ENCODE measurements around the gene CIDEB.

DNA sequence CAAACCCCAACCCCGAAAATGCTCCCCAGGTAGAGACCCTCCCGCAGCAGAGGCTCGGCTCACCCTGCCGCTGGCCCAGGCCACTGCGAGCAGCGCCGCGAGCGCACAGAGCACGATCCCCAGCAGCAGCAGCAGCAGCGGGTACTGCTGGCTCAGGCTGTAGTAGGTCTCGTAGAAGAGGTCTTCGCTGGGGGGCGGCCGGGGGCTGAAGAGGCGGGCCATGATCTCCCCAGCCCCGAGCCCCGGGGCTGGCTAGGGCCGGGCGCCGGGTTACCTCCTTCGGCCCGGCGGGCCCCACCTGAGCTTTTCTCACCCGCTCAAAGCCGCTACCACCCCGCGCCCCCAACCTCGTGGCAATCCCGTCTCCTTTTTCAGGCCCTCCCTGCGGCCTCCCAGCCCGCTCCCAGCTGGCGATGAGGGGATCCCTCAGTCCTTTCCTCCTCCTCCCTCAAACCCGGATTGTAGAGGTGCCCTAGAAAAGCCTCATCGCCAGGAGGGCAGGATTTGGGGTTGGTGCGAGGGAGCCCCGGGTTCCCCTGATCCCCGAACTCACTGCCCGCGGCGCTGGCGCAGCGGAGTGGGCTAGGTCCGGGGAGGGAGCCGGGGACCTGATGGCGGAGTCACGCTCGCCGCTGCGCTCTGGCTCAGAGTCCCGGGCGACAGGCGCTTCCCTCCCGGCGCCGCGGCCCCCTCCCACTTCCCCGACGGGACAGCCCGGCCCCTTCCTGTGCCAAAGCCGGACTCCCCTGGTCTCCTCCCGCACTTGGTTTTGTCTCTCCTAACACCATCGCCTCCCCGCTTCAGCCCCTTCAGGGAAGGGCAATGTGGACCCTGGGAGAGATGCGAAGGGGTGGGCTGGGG, 26.9 kb upstream of the CIDEB start, which contains the start of gene ADCY4:
- TF ChIP-seq EZH2 (IDR thresholded peaks at IDR 0.05), result no peak
- no peak for TF ChIP-seq POLR2AphosphoS5 (IDR thresholded peaks at IDR 0.05; ENCODE audit: borderline replicate concordance, low read depth, low read length)
- no peak for TF ChIP-seq FOXP2 (optimal IDR thresholded peaks at IDR 0.05; ENCODE audit: control extremely low read depth, extremely low read length, insufficient read depth)

All from SK-N-MC (cell line).